RWPE1 (cell line): Measurements from ENCODE around the gene KATNB1.
"Not testable (repeated sequence)": the region's sequence is repeated elsewhere in the genome, so short reads cannot be mapped to it uniquely, and the experiment has no call there.

Source experiments
- CTCF ChIA-PET: fragments of 350-600 bp; sonication (Branson Sonifier 250); formaldehyde crosslinking; extraction: SDS; loops from one replicate; lab custom pipeline; 2021; lab: Yijun Ruan, JAX
- POLR2A ChIA-PET: fragments of 400-600 bp; formaldehyde crosslinking; extraction: SDS; loops from one replicate; lab custom pipeline; 2020; ENCODE audit warnings: antibody characterized with exemption; ENCODE audit not compliant: low non-redundant PET; lab: Yijun Ruan, JAX
- DNase-seq: peaks from one replicate; pipeline ENCODE4 v3.0.0; 2012; ENCODE audit warnings: low spot score
- H3K27ac ChIP-seq: fragments of 450-650 bp; 2 replicates; pipeline ENCODE4 v1.5.1; 2017
- CTCF ChIP-seq: fragments of 450-650 bp; conservative IDR thresholded peaks from 2 replicates; pipeline ENCODE4 v1.5.1; 2017; ENCODE audit warnings: low read depth, mild to moderate bottlenecking

The KATNB1 gene

GRCh38 chr16:57778658-57779057, 43.1 kb downstream of the KATNB1 start:
- CTCF ChIA-PET, result interaction anchor here (0.6 kb wide), 1 partner anchor 12 kb away, joined by 3 read pairs; no protein-coding TSS in a partner anchor
- no peak for TF ChIP-seq CTCF
- H3K27ac ChIP-seq, result no peak overlapping the region
- no peak for DNase-seq
- POLR2A ChIA-PET, result no interaction called here

- DNase-seq, POLR2A ChIA-PET, CTCF ChIA-PET: not testable (repeated sequence)
- H3K27ac ChIP-seq, result peak overlapping the region; percentile 54
These were observed 44.3 kb downstream of the KATNB1 start for GRCh38 chr16:57779836-57780235.

GRCh38 chr16:57781349-57781740, 45.8 kb downstream of the KATNB1 start:
- peak overlapping the region; percentile 53 for H3K27ac ChIP-seq
- no peak for TF ChIP-seq CTCF
- DNase-seq, result no peak
- POLR2A ChIA-PET, result no interaction called here
- CTCF ChIA-PET, result no interaction called here

GRCh38 chr16:57781741-57782606, 46.4 kb downstream of the KATNB1 start:
- POLR2A ChIA-PET, result no interaction called here
- peak overlapping the region; percentile 53 for H3K27ac ChIP-seq
- CTCF ChIA-PET, result interaction anchor here (0.7 kb wide), 1 partner anchor 70 kb away, joined by 3 read pairs; no protein-coding TSS in a partner anchor
- DNase-seq, result no peak
- TF ChIP-seq CTCF, result no peak

- CTCF ChIA-PET, result interaction anchor here (0.7 kb wide), 1 partner anchor 71 kb away, joined by 3 read pairs; no protein-coding TSS in a partner anchor
- DNase-seq, result not testable (repeated sequence)
- POLR2A ChIA-PET, result interaction anchor here (0.5 kb wide), 1 partner anchor 17 kb away, joined by 3 read pairs; no protein-coding TSS in a partner anchor
- peak overlapping the region; percentile 53 for H3K27ac ChIP-seq
These were observed 47.1 kb downstream of the KATNB1 start for GRCh38 chr16:57782607-57783055.

- peak overlapping the region; percentile 28 for H3K27ac ChIP-seq
- ChIA-PET CTCF (no interaction called here), POLR2A (interaction anchor here (0.5 kb wide), 1 partner anchor 16 kb away, joined by 3 read pairs; no protein-coding TSS in a partner anchor)
- no peak for TF ChIP-seq CTCF
- no peak for DNase-seq
These were observed 47.5 kb downstream of the KATNB1 start for GRCh38 chr16:57783116-57783515.

GRCh38 chr16:57783883-57784282, 48.3 kb downstream of the KATNB1 start:
- POLR2A ChIA-PET, result no interaction called here
- no peak for DNase-seq
- H3K27ac ChIP-seq, result peak overlapping the region; percentile 28
- CTCF ChIA-PET, result no interaction called here
- no peak for TF ChIP-seq CTCF
